IMR-90 (cell line): Measurements from ENCODE around the gene SYT6. TPM values are rescaled to one million over a fixed set of nuclear protein-coding genes. Genes with fewer than 3 reads are reported as not detected.

Source experiments
- ATAC-seq: fragments of 200-7000 bp; cut with Tn5 transposase; 2 replicates; pipeline ENCODE4 v1.9.1; 2020; ENCODE audit warnings: low read depth, mild to moderate bottlenecking, moderate library complexity
- BruUV-seq: library from RNA; stranded (reverse); fragments of 400-500 nt; replicated peaks from 2 replicates; lab custom pipeline; 2021; lab: Mats Ljungman, UMichigan
- CTCF ChIA-PET: fragments of 300-600 bp; formaldehyde crosslinking; extraction: SDS; loops from one replicate; lab custom pipeline; 2021; ENCODE audit warnings: antibody characterized with exemption; lab: Yijun Ruan, JAX
- POLR2A ChIA-PET: fragments of 300-600 bp; sonication (Branson Sonifier 250); formaldehyde crosslinking; loops from one replicate; lab custom pipeline; 2022; ENCODE audit warnings: antibody characterized with exemption; ENCODE audit not compliant: unreplicated experiment; lab: Charles Lee
- DNase-seq: peaks from one replicate; pipeline ENCODE4 v3.0.0; 2013
- H2AFZ ChIP-seq: replicated peaks from 2 replicates; pipeline ENCODE3; 2013; ENCODE audit warnings: low read length, mild to moderate bottlenecking; ENCODE audit not compliant: poor library complexity
- H2AK5ac ChIP-seq: 2 replicates; pipeline ENCODE4 v1.6.1; 2013; ENCODE audit warnings: low read depth, low read length, inconsistent platforms
- H2AK9ac ChIP-seq: replicated peaks from 2 replicates; pipeline ENCODE3; 2013; ENCODE audit warnings: mild to moderate bottlenecking, low read depth, low read length, moderate library complexity; ENCODE audit not compliant: poor library complexity
- H2BK120ac ChIP-seq: 2 replicates; pipeline ENCODE4 v1.6.1; 2013; ENCODE audit warnings: low read depth, low read length, inconsistent platforms
- H2BK15ac ChIP-seq: 3 replicates; pipeline ENCODE4 v1.6.1; 2013; ENCODE audit warnings: low read depth, low read length, inconsistent platforms
- H2BK20ac ChIP-seq: 2 replicates; pipeline ENCODE4 v1.6.1; 2013; ENCODE audit warnings: low read depth, mild to moderate bottlenecking, inconsistent platforms, low read length, moderate library complexity
- H2BK5ac ChIP-seq: 2 replicates; pipeline ENCODE4 v1.6.1; 2013; ENCODE audit warnings: mild to moderate bottlenecking, low read depth, low read length, inconsistent platforms; ENCODE audit not compliant: poor library complexity, severe bottlenecking
- H3K14ac ChIP-seq: replicated peaks from 2 replicates; pipeline ENCODE4 v1.6.1; 2013; ENCODE audit warnings: low read depth, low read length, inconsistent platforms
- H3K18ac ChIP-seq: 2 replicates; pipeline ENCODE4 v1.6.1; 2013; ENCODE audit warnings: low read depth, low read length, control low read depth
- H3K23ac ChIP-seq: 2 replicates; pipeline ENCODE4 v1.6.1; 2013; ENCODE audit warnings: low read depth, low read length, inconsistent platforms
- H3K27ac ChIP-seq: 2 replicates; pipeline ENCODE4 v1.5.1; 2013; ENCODE audit warnings: mild to moderate bottlenecking, control low read depth, low read length; ENCODE audit not compliant: insufficient read depth
- H3K27me3 ChIP-seq: 2 replicates; pipeline ENCODE4 v1.6.1; 2013; ENCODE audit warnings: low read length; ENCODE audit not compliant: control insufficient read depth, insufficient read depth
- H3K36me3 ChIP-seq: 2 replicates; pipeline ENCODE4 v1.6.1; 2013; ENCODE audit warnings: low read length, mixed read lengths; ENCODE audit not compliant: control insufficient read depth, insufficient read depth
- H3K4ac ChIP-seq: 2 replicates; pipeline ENCODE4 v1.6.1; 2013; ENCODE audit warnings: low read depth, low read length, inconsistent platforms
- H3K4me1 ChIP-seq: 2 replicates; pipeline ENCODE4 v1.6.1; 2013; ENCODE audit warnings: low read length, mixed read lengths; ENCODE audit not compliant: control insufficient read depth, insufficient read depth
- H3K4me2 ChIP-seq: 2 replicates; pipeline ENCODE4 v1.6.1; 2013; ENCODE audit warnings: low read depth, mild to moderate bottlenecking, control low read depth, low read length, moderate library complexity
- H3K4me3 ChIP-seq: 2 replicates; pipeline ENCODE4 v1.5.1; 2013; ENCODE audit warnings: low read depth, mild to moderate bottlenecking, control low read depth, low read length, moderate library complexity; ENCODE audit not compliant: insufficient read depth
- H3K56ac ChIP-seq: 2 replicates; pipeline ENCODE4 v1.6.1; 2013; ENCODE audit warnings: low read length, inconsistent platforms; ENCODE audit not compliant: insufficient read depth; ENCODE audit errors: extremely low read depth
- H3K79me1 ChIP-seq, 2 experiments: 2 replicates each; pipeline ENCODE4 v1.6.1; 2013; ENCODE audit warnings: low read length in 2 of 2, inconsistent platforms in 1 of 2, low read depth in 1 of 2
- H3K9ac ChIP-seq: 2 replicates; pipeline ENCODE4 v1.6.1; 2013; ENCODE audit warnings: low read depth, low read length, control low read depth
- H3K9me1 ChIP-seq: 2 replicates; pipeline ENCODE4 v1.6.1; 2013; ENCODE audit warnings: low read length, inconsistent platforms; ENCODE audit not compliant: insufficient read depth
- H3K9me3 ChIP-seq: 2 replicates; pipeline ENCODE4 v1.6.1; 2013; ENCODE audit warnings: low read length; ENCODE audit not compliant: control insufficient read depth, insufficient read depth
- H4K20me1 ChIP-seq: 2 replicates; pipeline ENCODE4 v1.6.1; 2013; ENCODE audit warnings: low read length, inconsistent platforms; ENCODE audit not compliant: insufficient read depth
- H4K5ac ChIP-seq: 2 replicates; pipeline ENCODE4 v1.6.1; 2013; ENCODE audit warnings: mild to moderate bottlenecking, low read depth, low read length, control low read depth
- H4K8ac ChIP-seq, 2 experiments: 2 replicates each; pipeline ENCODE4 v1.6.1; 2013; ENCODE audit warnings: low read depth in 2 of 2, low read length in 2 of 2, control low read depth in 1 of 2, inconsistent platforms in 1 of 2
- H4K91ac ChIP-seq: 2 replicates; pipeline ENCODE4 v1.6.1; 2013; ENCODE audit warnings: low read depth, low read length, inconsistent platforms; ENCODE audit not compliant: insufficient read depth
- CEBPB ChIP-seq: IDR thresholded peaks from 2 replicates; pipeline ENCODE4 v1.6.1; 2012; ENCODE audit warnings: low read depth, low read length, improper control_type of control experiment
- CHD1 ChIP-seq: IDR thresholded peaks from 2 replicates; pipeline ENCODE4 v1.6.1; 2012; ENCODE audit warnings: low read depth, low read length, improper control_type of control experiment
- CTCF ChIP-seq: conservative IDR thresholded peaks from 2 replicates; pipeline ENCODE4 v1.5.1; 2012; ENCODE audit warnings: mild to moderate bottlenecking, low read depth, low read length, improper control_type of control experiment
- ELK1 ChIP-seq: fragments of 150-350 bp; IDR thresholded peaks from 2 replicates; pipeline ENCODE4 v1.6.1; 2016; ENCODE audit warnings: low read depth, mild to moderate bottlenecking, low read length, moderate library complexity, borderline replicate concordance
- FOS ChIP-seq: fragments of 150-350 bp; IDR thresholded peaks from 2 replicates; pipeline ENCODE4 v1.6.1; 2016; ENCODE audit warnings: low read depth, low read length
- MAFK ChIP-seq: IDR thresholded peaks from 2 replicates; pipeline ENCODE4 v1.6.1; 2012; ENCODE audit warnings: low read depth, low read length, improper control_type of control experiment
- MAZ ChIP-seq: IDR thresholded peaks from 2 replicates; pipeline ENCODE4 v1.6.1; 2012; ENCODE audit warnings: low read depth, mild to moderate bottlenecking, low read length, improper control_type of control experiment, moderate library complexity, borderline replicate concordance
- MXI1 ChIP-seq: IDR thresholded peaks from 2 replicates; pipeline ENCODE4 v1.6.1; 2012; ENCODE audit warnings: low read depth, mild to moderate bottlenecking, low read length, moderate library complexity, borderline replicate concordance
- NFE2L2 ChIP-seq: fragments of 150-350 bp; IDR thresholded peaks from 2 replicates; pipeline ENCODE4 v1.6.1; 2016; ENCODE audit warnings: low read depth, mild to moderate bottlenecking, low read length
- POLR2A ChIP-seq: IDR thresholded peaks from 2 replicates; pipeline ENCODE4 v1.6.1; 2012; ENCODE audit warnings: mild to moderate bottlenecking, low read depth, low read length
- RAD21 ChIP-seq: IDR thresholded peaks from 2 replicates; pipeline ENCODE4 v1.6.1; 2012; ENCODE audit warnings: low read length, improper control_type of control experiment
- RCOR1 ChIP-seq: IDR thresholded peaks from 2 replicates; pipeline ENCODE4 v1.6.1; 2012; ENCODE audit warnings: mild to moderate bottlenecking, low read length, improper control_type of control experiment; ENCODE audit not compliant: insufficient replicate concordance
- RFX5 ChIP-seq: IDR thresholded peaks from 2 replicates; pipeline ENCODE4 v1.8.0; 2012; ENCODE audit warnings: low read depth, mild to moderate bottlenecking, low read length, moderate library complexity
- SMC3 ChIP-seq: fragments of 150-350 bp; IDR thresholded peaks from 2 replicates; pipeline ENCODE4 v1.6.1; 2016; ENCODE audit warnings: low read depth, mild to moderate bottlenecking, antibody characterized with exemption, low read length, moderate library complexity
- USF2 ChIP-seq: fragments of 150-350 bp; IDR thresholded peaks from 2 replicates; pipeline ENCODE4 v1.6.1; 2017; ENCODE audit warnings: mild to moderate bottlenecking, antibody characterized with exemption, low read length, low read depth
- WGBS, 2 experiments: methylation state at CpG; one replicate each; pipeline versions ENCODE4 v1.1.5 to v1.1.7; 2013; ENCODE audit warnings: missing lambda C conversion rate in 2 of 2; ENCODE audit not compliant: insufficient read length in 1 of 2; ENCODE audit errors: extremely low coverage in 2 of 2; 5-methylcytosine and 5-hydroxymethylcytosine counted together
- dilution Hi-C: fragments of 300-500 bp; cut with HindIII; formaldehyde crosslinking; loops from one replicate; pipeline ENCODE4 v1.14.3; 2018; ENCODE audit warnings: low sequenced_read_pairs; ENCODE audit not compliant: unreplicated experiment
- in situ Hi-C: fragments of 300-500 bp; cut with MboI; formaldehyde crosslinking; loops from 3 replicates; pipeline ENCODE4 v1.14.3; 2019; ENCODE audit warnings: low sequenced_read_pairs, inconsistent platforms, mixed read lengths
- intact Hi-C: fragments of 100-400 bp; cut with micrococcal nuclease; formaldehyde crosslinking; loops from 2 replicates; pipeline ENCODE4 v1.10.0; 2022
- polyA plus RNA-seq, 3 experiments: library from polyadenylated mRNA; depleted of rRNA; stranded (reverse); fragments of >200 nt; gene quantifications; 2 replicates each; pipeline ENCODE4 v1.2.3, GENCODE V29; 2012; ENCODE audit warnings: low replicate concordance in 1 of 3
- total RNA-seq: library from RNA; depleted of rRNA; stranded (reverse); fragments of >200 nt; gene quantifications from 2 replicates; pipeline ENCODE4 v1.2.3, GENCODE V29; 2012

The SYT6 gene
- total and polyA plus RNA-seq, 2 of the 4 experiments (the other 2 are of a cell fraction) = not detected

GRCh38 chr1:114139540-114139939, 14.1 kb downstream of the SYT6 start:
- Histone ChIP-seq H3K14ac (no peak overlapping the region), H2AK5ac (no peak overlapping the region), H3K27ac (no peak overlapping the region), H3K4me3 (no peak overlapping the region), H4K91ac (no peak overlapping the region), H3K4me2 (no peak overlapping the region), H4K8ac (no peak overlapping the region), H3K9me1 (no peaks in the 10 kb centered on the region), H3K9me3 (no peaks in the 10 kb centered on the region; the same call in 1 of the 2 replicates), H3K23ac (no peak overlapping the region), H3K4ac (no peak overlapping the region), H2BK15ac (no peak overlapping the region), H3K79me1 (no peaks in the 10 kb centered on the region), H3K27me3 (peaks cover 10% of the 10 kb centered on the region), H2AK9ac (no peak overlapping the region), H2BK20ac (no peak overlapping the region), H3K18ac (no peak overlapping the region), H3K36me3 (no peaks in the 10 kb centered on the region), H4K20me1 (no peaks in the 10 kb centered on the region), H2BK120ac (no peak overlapping the region), H3K9ac (no peak overlapping the region), H3K56ac (no peak overlapping the region), H3K4me1 (no peaks in the 10 kb centered on the region), H4K5ac (no peak overlapping the region), H2BK5ac (no peak overlapping the region), H2AFZ (no peak overlapping the region)
- DNase-seq (no peak), ATAC-seq (no peak)
- ChIA-PET POLR2A (no interaction called here), CTCF (no interaction called here)
- in situ Hi-C loops (no loop called here), dilution Hi-C loops (no loop called here), intact Hi-C loops (no loop called here)
- WGBS, 2 experiments = 82% methylated on average over 5 of the region's 10 CpGs; no CpG with 5 or more reads in 1 of the 2 experiments
- no peak for TF ChIP-seq CTCF
- no peak for TF ChIP-seq RAD21
- no peak for TF ChIP-seq RFX5
- no peak for TF ChIP-seq ELK1
- no peak for TF ChIP-seq MAFK
- no peak for TF ChIP-seq MXI1
- no peak for TF ChIP-seq FOS
- TF ChIP-seq MAZ = no peak
- TF ChIP-seq POLR2A = no peak
- no peak for TF ChIP-seq SMC3
- TF ChIP-seq USF2 = no peak
- TF ChIP-seq NFE2L2 = no peak
- no peak for TF ChIP-seq CHD1
- no peak for TF ChIP-seq CEBPB
- TF ChIP-seq RCOR1 = no peak
- BruUV-seq = no TSS peak
